Measurements from ENCODE around the gene TMEM108.

TMEM108 gene

DNA sequence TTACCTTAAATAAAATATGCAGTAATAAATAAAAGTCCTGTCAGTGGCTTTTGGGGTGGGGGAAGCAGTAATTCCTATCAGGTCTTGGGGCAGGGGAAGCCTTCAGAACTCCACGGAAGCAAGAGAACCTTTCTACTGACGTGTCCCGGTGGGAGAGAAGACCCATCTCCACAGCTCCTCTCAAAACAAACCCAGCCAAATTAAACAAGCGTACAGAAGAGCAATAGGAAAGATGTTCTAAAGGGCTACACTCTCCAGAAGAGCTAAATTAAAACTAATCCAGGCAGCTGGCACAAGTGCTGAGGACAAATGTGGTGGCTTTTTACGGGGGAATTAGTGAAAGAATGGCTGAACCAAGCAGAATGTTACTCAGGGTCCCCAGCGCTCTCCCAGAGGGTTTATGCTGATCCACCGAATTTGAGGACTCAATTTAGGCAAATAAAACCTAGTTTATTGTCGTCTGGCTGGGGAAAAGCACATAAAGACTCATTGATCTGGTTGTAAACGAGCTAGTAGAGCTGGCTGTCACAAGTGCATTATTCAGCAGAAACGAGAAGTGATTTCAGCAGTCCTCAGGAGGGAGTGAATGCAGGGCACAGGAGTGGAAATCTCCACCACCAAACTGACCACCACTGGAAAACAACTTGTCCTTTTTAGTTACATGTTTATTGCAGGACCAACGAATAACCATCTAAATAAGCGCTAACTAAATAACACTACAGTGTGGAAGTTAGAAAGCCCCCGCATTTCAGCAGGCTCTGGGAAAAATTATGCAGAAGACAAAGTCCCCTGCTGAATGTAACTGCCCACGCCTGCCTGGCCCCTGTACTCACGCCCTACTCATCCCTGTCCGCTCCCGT, 375.2 kb downstream of the TMEM108 start:
- no peak for DNase-seq (ENCODE audit: low read depth in 1 of 2, low spot score in 1 of 2)

DNA sequence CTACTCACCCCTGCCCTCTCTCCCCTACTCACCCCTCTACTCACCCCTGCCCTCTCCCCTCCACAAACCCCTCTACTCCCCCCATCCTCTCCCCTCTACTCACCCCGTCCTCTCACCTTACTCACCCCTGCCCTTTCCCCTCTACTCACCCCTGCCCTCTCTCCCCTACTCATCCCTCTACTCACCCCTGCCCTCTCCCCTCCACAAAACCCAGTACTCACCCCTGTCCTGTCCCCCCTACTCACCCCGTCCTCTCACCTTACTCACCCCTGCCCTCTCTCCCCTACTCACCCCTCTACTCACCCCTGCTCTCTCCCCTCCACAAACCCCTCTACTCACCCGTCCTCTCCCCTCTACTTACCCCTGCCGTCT, 375.8 kb downstream of the TMEM108 start:
- DNase-seq (ENCODE audit: low read depth in 1 of 2, low spot score in 1 of 2) = no peak

DNA sequence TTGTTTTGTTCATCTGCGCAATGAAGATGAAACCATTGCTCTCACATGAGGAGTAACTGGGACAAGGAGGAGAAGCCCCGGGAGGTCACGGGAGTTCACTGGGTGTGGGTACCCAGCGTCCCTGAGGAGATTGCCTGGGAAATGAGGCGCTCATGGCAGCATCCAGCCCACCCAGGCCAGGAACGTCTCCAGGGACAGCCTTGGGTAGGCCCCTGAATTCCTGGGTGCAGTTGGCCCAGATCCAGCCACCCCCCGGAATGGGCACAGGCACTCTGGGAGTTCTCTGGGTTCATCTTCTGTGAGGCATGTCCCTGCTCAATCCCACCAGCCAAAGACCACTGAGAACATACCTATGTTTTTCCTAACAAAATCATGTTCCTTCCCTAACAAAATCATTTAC, 380.2 kb downstream of the TMEM108 start:
- no peak for DNase-seq (ENCODE audit: low read depth in 1 of 2, low spot score in 1 of 2)

DNA sequence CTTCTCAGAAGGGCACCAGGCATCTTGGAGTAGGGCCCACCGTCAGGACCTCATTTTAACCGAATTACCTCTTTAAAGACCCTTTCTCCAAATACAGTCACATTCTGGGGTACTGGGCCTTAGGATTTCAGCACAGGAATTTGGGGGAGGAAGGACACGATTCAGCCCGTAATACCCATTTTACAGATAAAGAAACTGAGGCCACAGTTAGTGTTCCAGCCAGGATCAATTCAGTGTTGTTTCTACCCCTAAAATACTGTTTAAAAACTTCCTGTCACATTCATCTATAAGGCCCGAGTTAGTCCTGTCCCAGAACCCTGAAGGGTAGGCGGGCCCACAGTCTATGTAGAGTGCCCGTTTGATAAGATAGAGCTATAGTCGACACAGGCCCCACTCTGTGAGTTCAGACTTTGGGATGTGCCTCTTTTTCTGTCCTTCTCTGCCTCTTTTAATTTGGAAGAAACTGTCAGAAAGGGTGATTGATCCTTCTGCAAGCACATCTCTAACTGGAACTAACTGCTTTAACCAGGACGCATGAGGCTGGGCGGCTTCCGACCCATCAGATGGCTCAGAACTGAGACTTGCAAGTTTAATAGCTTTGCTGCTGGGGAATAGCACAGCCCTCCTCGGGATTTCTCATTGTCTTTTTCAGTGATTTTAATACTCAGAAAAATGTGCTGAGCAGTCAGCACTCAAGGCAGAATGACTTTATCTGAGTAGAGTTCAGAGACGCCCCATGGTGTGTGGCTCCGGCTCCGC, 381.1 kb downstream of the TMEM108 start:
- no peak for DNase-seq (ENCODE audit: low read depth in 1 of 2, low spot score in 1 of 2)

DNA sequence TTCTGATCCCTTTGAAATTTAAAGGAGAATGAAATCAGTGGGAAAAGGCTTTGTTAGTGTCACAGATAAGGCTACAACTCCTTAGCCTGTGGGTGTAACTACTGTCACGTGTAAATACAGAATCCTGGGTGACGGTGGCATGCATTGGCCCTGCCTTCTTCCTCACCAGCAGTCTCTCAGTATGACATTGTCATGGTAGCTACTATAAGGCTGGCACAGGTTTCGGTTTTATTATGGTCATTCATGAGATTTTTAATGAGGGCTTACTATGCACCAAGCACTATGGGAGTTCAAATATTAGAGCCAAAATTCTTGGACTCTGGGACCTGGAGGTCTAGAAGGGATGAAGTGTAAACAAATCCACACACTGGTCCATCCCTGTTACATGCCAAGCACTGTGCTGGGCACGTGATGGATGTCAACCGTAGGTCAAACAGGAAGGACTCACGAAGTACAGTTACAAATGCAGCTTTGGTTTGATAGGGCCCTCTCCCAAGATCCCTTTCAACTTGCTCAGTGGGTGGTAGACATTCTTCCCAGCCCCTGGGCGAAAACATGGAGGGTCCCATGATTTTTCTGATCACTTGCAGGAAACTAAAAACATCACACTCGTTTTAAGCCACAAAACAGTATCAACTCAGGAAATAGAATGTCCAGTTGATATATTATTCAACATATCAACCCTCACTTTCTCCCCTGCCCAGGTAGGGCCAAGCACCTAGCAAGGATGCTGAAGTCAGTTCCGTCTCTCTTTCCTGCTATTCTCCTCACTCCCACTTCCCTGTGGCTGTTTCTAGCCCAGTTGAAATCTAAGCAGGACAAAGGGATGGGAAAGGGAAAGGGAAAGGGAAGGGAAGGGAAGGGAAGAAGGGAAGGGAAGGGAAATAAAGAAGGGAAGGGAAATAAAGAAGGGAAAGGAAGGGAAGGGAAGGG, 387.0 kb downstream of the TMEM108 start:
- DNase-seq (ENCODE audit: low read depth in 1 of 2, low spot score in 1 of 2) = no peak

DNA sequence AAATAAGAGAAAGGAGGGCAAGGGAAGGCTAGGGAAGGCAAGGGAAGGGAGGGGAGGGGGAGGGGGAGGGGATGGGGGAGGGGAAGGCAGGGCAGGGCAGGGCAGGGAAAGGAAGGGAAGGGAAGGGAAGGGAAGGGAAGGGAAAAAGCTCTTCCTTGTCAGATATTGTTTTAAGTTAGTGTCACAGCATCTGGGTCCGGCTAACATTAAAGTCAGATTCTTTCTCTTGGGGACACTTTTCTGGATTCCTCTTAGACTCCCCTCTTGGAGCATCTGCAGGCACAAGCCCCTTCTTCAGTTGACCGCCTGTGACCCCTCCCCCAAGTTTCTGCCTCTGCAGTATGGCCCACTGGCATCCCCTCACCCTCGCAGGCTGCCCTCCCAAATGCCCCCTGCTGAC, 387.7 kb downstream of the TMEM108 start:
- no peak for DNase-seq (ENCODE audit: low read depth in 1 of 2, low spot score in 1 of 2)

DNA sequence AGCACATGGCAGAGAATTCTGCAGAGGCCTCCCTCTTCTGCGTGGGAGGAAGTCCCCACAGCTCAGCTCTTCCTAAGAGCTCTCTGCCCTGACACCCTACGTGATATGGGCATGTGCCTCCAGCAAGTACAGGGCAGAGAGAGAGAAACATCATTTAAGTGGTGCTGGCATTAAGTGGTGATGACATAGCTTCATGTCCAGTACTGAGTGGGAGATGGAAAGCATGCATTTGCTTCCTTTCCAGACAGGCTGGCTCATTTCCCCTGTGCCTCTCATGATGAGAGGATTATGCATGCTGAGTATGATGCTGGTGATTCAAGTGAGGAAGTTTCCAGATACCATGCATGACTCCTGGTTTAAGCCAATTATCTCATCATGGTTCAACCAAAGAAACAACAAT, 388.5 kb downstream of the TMEM108 start:
- no peak for DNase-seq (ENCODE audit: low read depth in 1 of 2, low spot score in 1 of 2)

DNA sequence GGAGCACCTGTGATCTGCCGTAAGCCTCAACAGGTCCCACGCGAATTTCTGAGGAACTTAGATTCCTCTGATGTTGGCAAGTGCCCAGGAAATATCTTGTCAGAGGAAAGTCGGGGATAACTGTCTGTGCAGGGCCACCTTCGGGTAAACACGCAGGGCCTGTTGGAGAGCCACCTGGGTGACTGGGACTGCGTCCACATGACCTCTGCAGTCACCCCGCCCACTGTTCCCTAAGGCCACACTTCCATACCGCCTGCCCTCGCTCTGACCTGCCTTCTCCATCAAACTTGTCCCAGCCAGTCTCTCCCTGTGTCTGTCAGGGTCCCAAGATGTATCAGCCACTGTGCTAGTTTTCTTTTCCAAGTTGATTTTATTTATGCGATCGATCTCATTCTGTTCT, 390.4 kb downstream of the TMEM108 start:
- DNase-seq (ENCODE audit: low read depth in 1 of 2, low spot score in 1 of 2) = no peak

DNA sequence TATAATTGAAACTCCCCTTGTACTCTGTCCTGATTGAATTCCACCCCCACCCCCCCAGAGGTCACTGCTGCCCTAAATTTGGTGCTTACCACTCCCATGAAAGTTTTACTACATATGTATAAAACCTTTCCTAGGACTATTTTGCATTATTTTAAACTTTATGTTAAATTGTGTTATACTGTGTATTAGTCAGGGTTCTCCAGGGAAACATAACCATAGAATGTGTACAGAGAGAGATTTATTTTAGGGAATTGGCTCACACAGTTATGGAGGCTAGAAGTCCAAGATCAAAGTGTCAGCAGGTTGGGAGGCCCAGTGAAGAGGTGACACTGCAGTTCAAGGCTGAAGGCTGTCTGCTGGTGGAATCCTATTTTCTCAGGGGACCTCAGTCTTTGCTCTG, 390.9 kb downstream of the TMEM108 start:
- no peak for DNase-seq (ENCODE audit: low read depth in 1 of 2, low spot score in 1 of 2)

DNA sequence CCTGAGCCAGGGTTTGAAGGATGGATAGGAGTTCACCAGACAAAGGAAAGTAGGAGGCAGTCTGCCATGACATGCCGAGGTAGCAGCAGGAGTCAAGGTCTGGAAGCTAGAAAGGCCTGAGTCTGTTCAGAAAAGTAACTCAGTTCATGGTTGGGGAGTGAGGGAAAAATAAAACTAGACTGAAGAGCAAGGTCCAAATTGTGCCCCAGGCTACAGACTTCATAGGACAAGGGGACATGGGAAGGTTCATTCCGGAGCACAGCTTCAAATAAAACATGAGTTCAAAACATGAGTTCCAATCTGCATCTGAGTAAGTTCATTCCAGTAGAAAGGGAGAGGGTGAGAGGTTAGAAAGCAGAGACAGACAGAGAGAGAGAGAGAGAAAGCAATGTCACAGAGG, 401.4 kb downstream of the TMEM108 start:
- DNase-seq (ENCODE audit: low read depth in 1 of 2, low spot score in 1 of 2) = no peak

DNA sequence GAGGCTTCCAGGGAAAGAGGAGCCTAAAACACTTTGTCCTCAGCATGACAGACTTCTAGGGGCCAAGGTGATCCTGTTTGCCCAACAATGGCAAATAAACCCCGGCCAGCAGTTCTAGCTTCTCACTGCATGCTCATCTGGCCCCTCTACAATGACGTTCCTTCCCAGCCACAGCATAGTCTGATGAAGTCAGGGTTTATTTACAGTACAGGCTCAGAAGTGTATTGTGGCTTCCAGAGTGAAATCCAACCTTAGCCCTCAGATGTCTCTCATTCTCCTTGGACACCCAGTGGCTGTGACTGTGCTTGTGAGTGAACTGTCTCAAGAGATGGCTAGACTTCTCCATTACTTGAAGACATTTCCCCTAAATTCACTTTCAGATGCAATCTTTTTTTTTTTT, 402.5 kb downstream of the TMEM108 start:
- DNase-seq (ENCODE audit: low read depth in 1 of 2, low spot score in 1 of 2) = no peak

DNA sequence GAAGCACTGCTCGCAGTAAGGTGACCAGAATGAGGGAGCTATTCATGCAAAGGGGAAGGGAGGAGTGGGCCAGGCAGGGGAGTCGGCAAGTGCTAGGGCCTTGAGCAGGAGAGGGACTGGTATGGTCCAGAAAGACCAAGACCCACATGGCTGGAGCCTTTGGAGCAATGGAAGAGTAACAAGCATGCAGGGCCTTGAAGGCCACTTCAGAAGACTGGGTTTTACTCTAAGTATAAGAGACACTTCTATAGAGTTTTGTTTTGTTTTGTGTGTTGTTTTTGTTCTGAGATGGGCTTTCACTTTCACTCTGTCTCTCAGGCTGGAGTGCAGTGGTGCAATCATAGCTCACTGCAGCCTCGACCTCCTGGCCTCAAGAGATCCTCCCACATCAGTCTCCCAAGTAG, 403.7 kb downstream of the TMEM108 start:
- DNase-seq (ENCODE audit: low read depth in 1 of 2, low spot score in 1 of 2) = no peak

DNA sequence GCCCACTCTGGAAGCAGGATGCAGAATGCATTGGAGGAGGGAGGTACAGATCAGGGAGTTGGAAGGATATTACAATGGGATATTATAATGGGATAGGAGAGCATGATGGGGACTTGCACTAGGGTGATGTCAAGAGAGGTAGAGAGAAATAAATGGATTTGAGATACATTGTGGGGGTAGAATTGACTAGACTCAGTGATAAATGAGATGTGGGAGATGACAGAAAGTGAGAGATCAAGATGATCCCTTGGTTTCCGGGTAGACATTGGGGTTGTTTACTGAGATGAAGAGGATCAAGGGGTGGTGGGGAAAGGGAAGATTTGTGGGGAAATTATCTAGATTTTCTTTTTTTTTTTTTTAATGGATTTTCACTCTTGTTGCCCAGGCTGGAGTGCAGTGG, 404.3 kb downstream of the TMEM108 start:
- no peak for DNase-seq (ENCODE audit: low read depth in 1 of 2, low spot score in 1 of 2)

DNA sequence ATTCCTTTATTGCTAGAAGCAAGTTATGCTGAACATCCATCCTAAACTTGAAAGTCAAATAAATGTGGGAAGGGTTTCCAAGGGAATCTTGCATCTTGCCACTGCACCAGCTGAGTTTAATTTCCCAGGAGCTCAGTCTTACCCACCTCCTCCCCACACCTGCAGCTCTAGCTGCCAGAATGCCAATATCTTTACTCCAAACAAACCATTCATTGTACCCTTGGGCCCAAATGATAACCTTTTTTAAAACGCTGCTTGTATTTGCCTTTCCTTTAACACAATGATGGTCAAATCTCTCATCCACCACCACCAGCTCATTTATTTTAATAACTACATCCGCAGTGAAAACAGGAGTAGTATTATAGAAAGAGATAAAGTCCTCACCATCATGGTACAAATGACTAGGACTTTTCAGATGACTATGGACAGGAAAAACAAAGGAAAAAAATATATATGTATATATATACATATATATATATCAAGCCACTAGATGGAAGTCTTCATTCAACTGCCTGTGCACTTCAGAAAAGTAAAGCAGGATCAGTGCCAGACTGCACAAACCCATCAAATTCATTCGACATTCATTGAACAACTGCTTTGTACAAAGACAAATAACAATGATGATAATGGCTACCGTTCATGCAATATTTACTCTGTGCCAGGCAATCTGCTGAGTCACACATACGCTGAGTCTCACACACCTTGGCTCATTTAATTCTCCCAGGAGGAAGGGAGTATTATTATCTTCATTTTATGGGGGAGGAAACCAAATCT, 405.6 kb downstream of the TMEM108 start:
- no peak for DNase-seq (ENCODE audit: low read depth in 1 of 2, low spot score in 1 of 2)

DNA sequence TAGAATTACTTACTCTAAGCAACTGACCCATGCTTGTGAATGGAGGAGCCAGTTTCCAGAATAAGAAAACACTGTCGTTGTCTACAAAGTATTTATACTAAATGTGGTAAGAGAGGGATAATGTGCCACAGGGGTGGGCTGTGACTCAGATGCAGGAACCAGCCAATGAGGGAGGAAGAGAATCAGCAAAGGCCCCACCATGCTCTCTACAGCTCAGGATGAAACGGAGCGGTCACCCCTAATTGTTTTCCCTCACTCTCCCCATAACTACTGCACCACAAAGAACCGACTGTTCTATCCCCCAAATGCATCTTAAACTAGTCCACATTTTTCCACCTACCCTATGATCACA, 406.2 kb downstream of the TMEM108 start:
- DNase-seq (ENCODE audit: low read depth in 1 of 2, low spot score in 1 of 2) = no peak

DNA sequence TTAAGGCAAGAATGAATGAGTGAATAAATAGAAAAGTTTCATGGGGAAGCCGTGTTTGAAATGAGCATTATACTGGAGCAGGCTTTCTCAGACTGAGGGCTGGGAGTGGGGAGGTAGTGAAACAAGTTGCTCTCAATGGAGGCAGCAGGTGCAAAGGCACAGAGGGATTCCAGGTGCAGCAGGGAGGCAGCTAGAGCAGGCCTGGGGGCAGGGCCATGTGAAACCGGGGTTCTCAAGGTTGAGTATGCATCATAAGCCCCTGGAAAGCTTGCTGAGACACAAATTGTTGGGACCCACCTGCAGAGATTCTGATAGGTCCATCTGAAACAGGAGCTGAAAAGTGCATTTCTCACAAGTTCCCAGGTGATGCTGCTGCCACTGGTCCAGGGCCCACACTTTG, 406.9 kb downstream of the TMEM108 start:
- no peak for DNase-seq (ENCODE audit: low read depth in 1 of 2, low spot score in 1 of 2)
